ENCODE results near the gene PTTG1IP. TPM values are rescaled to one million over a fixed set of nuclear protein-coding genes. Genes with fewer than 3 reads are reported as not detected.
"Not testable (repeated sequence)": the region's sequence is repeated elsewhere in the genome, so short reads cannot be mapped to it uniquely, and the experiment has no call there.

The PTTG1IP gene, protein sequence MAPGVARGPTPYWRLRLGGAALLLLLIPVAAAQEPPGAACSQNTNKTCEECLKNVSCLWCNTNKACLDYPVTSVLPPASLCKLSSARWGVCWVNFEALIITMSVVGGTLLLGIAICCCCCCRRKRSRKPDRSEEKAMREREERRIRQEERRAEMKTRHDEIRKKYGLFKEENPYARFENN
- 88.6 TPM for total RNA-seq

DNA sequence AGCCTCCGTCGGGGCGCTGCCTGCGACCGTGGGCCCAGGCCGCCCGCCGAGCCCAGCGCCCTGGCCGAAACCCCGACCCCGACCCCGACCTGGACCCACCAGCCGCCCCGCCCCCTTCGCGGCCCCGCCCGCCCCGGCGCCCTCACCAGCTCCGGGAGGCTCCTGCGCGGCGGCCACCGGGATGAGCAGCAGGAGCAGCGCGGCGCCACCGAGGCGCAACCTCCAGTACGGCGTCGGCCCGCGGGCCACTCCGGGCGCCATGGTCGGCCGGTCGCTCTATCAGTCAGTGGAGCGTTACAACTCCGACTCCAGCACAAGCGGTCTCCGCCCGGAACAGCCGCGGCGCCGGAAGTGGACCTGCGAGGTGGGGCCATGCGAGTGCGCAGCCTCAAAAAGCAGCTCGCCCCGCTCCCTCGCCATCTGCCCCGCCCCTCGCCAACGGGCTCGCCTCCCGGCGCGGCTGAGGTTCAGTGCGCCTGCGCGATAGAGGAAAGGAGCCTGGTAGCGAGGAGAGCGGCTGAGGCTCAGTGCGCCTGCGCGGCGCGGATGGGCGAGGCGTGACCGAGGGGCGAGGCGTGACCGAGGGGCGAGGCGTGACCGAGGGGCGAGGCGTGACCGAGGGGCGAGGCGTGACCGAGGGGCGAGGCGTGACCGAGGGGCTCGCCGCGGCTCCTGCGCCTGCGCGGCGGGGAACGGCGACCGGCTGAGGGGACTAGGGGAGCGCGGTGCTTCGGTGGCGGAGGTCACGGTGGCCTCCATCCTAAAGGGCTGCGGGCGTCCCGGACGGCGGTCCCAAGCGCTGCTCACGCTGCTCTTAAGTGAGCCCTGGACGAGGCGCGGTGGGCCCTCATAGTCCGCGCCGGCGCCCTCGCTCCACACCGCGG is at the start of gene PTTG1IP:
Gene PTTG1IP, minus strand, starts transcription at position 335 of the 884 bp plus-strand sequence. Its CDS starts 74 bp downstream, at position 261.
- DNase-seq = peak; percentile 95

DNA sequence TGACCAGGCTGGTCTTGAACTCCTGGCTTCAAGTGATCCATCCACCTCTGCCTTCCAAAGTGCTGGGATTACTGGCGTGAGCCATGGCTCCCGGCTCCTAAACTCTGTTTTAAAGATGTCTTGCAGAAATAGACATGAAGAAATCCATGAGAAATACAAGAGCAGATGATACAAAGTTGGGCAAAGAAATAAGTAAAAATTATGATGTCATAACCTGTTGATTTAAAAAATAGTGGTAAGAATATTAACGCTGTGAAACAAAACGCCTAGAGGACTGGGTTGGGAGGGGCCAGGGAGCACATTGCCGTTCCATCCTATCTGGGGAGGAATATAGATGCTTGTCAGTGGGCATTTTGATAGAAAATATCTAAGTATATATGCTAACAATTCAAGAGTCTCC is 48.4 kb upstream of the PTTG1IP start:
- DNase-seq = no peak

DNA sequence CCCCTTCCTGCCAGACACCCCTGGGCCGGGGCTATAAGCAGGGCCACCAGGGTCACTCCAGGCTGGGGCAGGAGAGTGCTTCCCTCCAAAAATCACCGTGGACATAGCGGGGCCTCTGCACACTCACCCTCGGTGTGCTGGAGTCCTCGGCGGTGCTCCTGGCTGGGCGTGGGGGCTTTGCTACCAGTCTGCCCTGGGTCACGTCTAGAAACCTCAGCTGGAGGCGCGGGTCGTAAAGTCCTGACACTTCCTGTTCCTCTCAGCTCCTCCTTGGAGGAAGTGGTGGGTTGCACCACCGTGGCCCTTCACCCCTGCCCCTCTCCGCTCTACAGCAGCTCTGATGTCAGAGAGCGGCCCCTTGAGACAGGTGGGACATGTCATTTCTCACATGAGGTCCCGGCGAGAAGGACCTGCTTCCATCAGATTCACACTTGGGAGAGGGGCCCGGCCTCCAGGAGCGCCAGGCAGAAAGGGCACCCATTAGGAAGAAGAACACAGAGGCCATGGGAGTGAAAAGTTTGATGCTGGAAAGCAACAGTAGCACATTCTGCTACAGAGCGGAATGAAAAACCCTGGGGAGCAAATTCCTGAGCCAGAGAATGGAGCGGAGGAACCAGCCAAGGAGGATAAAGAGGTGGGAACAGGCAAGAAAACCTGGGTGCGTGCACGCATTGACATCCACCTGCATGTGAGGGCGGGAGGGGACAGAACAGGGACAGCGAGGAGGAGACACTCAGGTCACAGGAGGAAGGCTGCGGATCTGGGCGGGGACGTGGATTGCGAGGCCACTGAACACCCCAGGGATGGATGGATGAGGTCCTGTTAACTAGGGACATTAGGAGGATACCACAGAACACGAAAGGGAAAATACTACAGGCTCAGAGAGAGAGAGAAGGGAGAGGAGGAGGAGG is 47.5 kb upstream of the PTTG1IP start, which contains the start of gene ITGB2:
Gene ITGB2, minus strand, starts transcription at position 206 of the 911 bp plus-strand sequence. CDS start 10,117 bp downstream, outside the sequence.
- DNase-seq = no peak

DNA sequence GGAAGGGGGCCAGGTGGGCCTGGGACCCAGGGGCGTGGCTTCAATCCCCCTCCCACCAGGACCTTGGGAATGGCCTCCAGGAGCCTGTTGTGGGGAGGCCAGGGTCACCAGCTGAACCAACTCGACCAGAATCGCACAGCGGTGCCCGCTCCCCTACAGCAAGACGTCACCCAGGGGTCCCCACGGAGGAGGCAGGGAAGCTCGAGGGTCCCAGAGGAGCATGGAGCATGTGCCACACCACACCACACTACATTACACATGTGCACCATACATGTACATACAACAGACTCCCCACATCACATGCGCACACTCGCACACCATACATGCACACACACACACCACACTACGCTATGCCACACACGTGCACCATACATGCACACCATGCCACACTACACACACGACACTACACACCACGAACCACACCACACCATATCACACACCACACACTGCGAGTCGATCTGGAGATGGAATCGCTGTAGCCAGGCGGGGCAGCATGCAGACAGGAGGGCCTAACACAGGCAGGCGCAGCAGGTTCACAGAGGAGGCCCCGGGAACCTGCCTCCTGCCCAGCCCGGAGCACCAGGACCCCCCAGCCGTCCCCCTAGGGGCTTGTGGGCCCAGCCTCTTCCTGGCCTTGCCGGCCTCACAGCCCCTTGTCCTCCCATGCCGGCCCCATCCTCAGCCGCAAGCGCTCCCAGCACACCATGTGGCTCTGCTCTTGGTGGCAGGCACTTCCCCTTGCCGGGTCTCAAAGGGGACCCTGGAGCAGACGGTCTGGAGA is 46.6 kb upstream of the PTTG1IP start:
- DNase-seq = no peak

DNA sequence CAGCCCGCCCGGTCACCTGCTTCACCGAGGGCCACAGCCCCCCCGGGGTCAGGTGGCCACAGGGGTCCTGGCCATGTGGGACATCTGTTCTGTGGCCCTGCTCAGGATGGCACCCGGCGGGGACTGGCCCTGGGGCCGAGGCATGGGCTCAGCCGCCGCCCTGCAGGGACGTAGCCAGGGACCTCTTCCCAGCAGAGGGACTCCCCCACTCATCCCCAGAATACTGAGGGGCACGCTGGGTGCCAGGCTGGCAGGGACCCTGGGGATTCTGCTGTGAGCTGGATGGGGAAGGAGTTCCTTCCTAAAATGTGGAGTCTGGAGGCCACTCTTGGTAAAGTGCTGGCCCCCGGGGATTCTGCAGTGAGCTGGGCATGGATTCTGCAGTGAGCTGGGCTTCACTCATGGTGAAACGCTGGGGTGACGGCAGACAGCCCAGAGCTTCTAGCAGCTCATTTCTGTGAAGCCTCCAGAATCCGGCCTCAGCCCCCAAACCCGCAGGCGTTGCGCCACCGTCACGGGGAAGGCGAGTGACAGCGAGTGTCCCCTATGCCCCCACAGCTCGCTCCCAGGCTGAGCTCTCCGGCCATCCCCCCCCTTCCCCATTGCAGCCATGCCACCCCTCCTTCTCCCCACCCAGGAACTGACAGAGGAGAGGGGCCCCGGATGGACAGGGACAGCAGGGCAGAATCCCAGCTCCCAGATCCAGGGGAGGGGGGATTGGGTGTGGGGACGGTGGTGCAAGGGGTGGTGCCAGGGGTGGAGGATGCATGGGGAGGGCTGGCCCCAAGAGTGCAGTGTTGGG is 45.8 kb upstream of the PTTG1IP start:
- no peak for DNase-seq

DNA sequence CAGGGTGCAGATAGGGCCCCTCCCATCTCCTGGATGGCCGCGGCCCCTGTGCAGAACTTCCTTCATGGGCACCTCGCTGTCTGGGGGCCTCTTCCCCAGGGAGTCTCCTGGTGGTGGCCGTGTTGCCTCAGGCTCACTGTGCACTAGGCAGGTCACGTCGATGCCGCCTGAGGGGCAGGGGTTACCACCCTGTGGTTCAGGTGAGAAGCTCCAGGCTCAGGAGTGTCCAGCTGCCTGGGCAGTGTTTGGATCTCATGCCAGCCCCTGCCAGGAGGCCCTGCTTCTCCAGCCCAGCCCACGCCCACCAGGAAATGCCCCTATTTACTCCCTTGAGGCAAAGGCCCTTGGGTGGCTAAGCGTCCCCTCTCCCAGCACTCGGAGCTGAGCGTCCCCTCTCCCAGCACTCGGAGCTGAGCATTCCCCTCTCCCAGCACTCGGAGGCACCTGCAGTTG is 45.1 kb upstream of the PTTG1IP start:
- no peak for DNase-seq

DNA sequence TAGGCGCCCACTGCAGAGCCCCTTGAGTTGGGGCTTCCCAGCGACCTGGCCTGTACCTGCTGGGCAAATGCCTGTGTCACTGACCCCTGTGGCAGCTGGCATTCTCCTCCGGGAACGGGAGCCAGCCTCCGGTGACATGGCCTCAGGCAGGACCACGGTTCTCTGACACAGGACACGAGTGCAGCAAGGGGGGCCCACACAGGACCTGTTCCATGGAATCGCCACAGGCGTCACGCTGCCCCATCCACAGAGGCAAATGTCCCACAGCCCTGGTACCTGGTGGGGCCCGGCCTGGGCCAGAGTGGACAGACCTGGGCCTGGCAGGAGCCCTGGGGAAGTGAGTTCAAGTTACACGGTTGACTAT is 44.6 kb upstream of the PTTG1IP start:
- no peak for DNase-seq

DNA sequence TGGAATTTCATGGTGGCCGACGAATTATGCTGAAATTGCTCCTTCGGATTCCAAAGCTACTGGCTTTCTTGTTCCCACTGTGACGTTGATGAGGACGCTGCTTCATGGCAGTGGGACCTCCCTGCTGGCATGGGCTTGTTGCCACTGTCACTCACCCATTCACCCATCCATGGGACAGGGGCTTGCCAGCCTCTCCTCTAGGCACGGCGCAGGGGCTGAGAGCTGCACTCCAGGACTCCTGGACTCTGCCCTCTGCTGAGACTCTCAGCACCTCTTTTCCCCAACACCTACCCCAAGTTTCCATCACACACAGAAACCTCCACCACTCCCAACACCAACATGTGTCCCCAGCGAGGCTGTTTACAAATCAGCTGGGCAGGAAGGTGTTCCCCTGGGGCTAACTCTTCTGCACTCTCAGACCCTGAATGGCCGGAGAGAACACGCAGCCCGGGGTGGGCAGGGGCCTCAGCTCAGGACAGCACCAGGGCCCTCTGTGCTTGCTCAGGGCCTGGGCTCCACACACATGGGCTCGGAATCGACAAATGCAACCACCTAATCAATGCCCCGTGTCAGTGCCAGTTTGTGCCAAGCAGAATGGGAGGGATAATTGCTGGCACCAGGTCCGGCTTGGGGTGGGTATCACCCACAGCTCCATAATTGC is 44.1 kb upstream of the PTTG1IP start:
- DNase-seq = no peak

DNA sequence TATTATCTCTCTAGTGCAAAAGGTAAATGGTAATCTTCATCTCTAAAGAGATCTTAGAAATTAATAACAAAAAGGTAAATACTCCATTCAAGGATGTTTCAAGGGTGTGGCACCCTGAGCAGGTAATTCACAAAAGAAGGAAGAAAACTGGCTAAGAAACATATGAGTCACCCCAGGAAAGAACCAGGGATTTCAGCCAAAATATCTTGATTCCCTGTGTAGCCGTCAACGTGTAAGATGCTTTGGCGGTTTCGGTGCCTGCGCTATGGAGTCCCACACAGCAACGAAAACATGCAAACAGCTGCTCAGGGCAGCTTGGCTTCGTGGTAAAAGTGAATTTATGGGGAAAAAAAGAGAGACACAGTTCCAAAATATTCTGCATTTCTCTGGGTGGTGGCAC is 43.5 kb upstream of the PTTG1IP start:
- DNase-seq = no peak

DNA sequence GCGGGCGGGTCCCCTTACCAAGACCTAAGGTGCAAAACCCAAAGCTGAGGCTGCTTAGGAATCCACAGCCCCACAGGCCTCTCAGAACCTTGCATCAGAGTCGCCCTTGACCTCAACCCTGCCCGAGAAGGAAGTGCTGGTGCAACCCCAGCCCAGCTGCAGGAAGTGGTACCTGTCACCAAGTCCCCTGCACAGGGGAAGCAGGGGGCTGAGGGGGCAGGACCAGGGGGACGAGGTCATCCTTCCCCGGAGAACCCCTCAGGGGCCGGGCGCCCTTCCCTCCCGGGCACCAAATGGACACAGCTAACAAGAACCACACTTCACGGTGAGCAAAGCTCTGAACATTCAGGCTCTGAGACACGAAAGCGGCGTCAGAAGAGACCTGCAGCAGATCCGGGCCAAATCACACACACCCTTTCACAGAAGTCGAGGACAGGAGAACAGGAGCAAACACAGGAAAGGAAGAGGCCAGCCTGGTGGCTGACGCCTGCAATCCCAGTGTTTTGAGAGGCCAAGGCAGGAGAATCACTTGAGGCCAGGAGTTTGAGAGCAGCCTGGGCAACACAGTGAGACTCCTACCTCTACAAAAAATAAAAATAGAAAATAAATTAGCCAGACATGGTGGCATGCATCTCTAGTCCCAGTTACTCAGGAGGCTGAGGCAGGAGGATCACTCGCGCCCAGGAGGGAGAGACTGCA is 40.8 kb upstream of the PTTG1IP start:
- no peak for DNase-seq

DNA sequence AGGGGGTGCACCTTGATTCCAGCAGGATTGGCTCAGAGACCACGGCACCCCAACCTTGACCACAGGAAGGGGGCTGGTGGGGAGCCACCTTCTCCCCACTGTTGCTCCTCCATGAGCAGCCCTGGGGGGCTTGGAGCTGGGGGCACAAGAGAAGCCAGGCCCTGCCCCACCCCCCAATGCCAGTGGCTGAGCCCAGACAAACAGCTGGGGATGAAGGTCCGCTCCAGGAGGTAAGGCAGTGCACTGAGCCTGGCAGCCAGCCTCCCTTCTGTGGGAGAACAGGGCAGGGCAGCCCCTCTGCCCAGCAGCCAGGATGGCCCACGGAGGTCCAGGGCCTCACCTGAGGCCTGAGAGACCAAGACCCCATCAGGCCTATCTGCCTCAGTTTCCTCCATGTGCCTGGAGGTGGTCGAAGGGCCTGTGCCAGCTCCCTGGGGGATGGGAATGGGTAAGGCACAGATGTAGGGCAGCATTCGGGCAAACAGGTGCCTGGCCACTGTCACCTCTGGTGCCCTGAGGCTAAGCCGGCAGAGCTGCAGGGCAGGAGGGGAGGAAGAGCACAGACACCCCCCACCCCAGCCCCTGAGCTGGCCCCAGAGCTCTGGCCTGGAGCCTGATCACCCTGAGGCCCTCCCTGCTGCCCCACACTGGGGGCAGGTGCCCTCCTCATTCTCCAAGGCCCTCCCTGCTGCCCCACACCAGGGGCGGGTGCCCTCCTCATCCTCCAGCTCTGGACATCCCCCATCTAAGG is 40.1 kb upstream of the PTTG1IP start:
- no peak for DNase-seq

DNA sequence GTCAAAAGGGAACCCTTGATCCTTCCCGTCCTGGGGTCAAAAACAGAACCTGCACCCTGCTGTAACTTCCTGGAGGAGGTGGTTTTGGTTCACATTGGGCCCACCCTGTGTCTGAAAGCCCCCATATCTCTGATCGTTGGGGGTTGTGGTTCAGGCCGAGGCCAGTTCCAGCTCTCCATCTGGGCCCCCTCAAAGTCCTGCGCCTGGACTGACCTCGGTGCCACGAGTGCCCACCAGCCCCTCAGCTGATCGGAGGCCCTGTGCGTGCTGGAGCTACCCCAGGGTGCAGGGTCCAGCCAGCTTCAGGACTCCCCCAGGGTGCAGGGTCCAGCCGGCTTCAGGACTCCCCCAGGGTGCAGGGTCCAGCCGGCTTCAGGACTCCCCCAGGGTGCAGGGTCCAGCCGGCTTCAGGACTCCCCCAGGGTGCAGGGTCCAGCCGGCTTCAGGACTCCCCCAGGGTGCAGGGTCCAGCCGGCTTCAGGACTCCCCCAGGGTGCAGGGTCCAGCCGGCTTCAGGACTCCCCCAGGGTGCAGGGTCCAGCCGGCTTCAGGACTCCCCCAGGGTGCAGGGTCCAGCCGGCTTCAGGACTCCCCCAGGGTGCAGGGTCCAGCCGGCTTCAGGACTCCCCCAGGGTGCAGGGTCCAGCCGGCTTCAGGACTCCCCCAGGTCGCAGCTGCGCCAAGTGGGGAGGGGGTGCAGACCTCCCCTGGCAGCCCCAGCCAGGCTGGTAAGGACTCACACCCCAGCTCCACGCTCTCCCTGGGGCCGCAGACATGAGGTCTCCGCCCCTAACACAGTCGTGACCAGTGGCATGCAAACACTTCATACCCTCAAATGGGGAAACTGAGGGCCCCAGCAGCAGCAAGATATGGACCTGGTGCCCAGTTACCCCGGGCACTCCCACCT is 39.3 kb upstream of the PTTG1IP start:
- not testable (repeated sequence) for DNase-seq

DNA sequence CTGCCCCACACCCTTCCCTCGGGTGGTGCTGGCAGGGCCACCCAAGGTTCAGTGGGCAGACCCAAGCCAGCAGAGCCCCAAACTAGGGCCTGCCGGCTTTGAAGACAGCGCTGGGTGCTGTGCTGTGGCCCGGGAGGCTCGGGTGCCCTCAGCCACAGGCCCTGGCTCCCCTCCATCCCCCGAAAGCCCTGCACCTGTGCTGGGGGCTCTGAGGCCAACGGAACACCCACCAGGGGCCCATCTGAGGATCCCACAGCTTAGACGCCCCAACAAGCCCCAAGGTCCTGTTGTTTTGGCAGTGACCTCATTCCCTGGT is 38.6 kb upstream of the PTTG1IP start:
- DNase-seq = no peak

DNA sequence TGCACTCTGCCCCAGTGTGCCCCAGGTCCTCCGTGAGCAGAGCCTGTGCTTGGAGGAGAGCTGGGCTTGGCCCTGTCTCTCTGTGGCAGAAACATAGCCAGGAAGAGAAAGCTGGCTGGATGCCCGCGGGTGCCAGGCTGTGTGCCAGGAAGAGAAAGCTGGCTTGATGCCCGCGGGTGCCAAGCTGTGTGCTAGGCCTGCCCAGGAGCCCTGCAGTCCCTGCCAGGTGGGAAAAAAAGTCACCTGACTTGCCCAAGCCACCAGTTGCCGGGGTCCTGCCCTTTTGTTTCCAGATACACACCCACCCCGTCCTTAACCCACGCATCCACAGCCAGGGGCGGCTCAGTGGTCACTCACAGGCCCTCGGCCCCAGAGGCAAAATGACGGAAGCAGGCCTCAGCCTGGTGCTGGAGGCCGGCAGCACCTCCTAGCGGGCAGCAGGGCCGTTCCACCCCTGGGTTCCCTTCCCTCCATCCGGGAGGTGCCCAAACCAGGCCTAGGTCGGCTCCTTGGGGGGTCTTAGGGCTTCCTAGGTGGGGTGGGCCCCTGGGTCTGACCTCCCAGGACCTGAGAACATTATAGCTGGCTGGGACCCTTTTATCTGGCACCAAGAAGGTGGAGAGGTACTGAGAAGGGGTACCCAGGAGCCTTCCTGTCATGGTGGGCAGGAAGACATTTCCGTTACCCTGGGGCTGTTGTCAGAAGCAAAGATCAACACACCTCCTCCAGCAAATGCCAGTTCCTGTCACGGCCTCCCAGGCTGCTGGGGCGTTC is 38.1 kb upstream of the PTTG1IP start:
- no peak for DNase-seq

DNA sequence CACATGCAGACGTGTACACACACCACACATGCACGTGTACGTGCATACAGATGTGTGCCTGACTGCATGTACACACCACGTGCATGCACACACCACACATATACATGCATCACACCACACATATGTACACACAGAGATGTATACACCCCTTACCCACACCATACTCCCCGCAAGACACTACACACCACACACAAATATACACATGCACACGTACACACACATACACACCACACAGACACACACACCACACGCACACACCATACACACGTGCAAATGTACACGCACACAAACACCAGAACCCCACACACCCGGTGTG is 37.5 kb upstream of the PTTG1IP start:
- no peak for DNase-seq

DNA sequence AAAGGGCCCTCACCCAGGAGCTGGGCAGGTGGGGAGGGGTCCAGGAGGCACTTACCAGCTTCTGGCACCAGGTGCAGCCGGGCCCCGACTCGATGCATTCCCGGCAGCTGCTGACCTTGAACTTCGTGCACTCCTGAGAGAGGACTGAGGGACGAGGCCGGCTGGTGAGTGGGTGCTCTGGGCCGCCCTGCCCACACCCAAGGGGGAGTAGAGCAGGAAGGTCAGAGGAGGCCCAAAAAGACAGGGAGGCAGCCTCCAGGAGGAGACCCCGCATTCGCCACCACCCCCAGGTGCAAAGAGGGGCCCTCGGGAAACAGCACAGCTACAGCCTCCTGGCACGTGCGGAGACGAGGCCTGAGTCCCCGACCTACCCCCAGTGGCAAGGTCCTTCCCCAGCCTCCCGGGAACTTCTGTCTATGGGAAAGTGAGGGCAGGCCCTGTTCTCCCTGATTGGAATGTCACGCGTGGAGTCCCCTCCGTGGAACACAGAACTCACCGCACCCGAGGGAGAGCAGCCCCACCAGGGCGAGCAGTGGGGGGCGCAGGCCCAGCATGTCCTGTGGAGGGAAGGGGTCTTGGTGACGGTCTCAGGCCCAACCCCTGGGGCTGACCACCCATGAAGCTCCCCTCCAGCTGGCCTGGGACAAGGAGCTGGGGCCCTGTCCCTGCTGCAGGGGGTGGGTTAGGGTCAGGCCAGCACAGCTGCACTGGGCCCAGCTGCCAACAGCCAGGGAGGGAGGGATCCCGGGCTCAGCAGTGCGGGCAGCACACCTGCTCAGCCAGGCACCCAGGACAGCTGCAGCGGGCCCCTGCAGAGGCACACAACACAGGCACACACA is 37.0 kb upstream of the PTTG1IP start:
- no peak for DNase-seq

Measured in skin of body (tissue), 2 donors.